Epithelial cell of proximal tubule (primary cell): Measurements from ENCODE around the gene RAP1GAP. TPM values are rescaled to one million over a fixed set of nuclear protein-coding genes. Genes with fewer than 3 reads are reported as not detected.

Experiments
- DNase-seq: peaks from one replicate; pipeline ENCODE4 v3.0.0-alpha.2; 2011; ENCODE audit warnings: low read depth
- H3K4me3 ChIP-seq: 2 replicates; pipeline ENCODE4 v1.5.1; 2011; ENCODE audit warnings: low read depth, mild to moderate bottlenecking, low read length
- total RNA-seq: library from RNA; depleted of rRNA; stranded (reverse); fragments of >200 nt; gene quantifications from 2 replicates; pipeline ENCODE4 v1.2.3, GENCODE V29; 2015
- TF ChIP-seq, protein P1 (sequence below): conservative IDR thresholded peaks from 2 replicates; pipeline ENCODE4 v1.5.1; 2012; ENCODE audit warnings: low read depth, mild to moderate bottlenecking, low read length

The RAP1GAP gene
- total RNA-seq, 1 donor from 2014 or later, result 2.4 TPM

DNA sequence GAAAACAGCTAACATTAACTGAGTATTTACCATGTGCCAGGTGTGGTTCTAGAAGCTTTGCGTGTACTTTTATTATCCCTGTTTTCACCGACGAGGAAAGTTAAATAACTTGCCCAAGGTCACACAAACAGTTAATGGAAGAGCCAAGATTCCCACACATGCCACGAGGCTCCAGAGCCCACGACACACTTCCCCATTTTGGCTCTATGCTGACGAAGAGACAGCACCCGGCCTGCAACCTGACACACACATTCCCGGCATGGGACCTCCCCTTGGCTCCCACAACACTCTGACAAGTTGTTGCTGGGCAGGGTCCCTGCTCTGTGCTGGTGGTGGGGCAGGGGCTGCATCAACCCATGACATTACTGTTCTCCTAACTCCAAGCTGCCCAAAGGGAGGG is 52.8 kb downstream of the RAP1GAP start:
- no peak for DNase-seq
- TF ChIP-seq, protein P1, sequence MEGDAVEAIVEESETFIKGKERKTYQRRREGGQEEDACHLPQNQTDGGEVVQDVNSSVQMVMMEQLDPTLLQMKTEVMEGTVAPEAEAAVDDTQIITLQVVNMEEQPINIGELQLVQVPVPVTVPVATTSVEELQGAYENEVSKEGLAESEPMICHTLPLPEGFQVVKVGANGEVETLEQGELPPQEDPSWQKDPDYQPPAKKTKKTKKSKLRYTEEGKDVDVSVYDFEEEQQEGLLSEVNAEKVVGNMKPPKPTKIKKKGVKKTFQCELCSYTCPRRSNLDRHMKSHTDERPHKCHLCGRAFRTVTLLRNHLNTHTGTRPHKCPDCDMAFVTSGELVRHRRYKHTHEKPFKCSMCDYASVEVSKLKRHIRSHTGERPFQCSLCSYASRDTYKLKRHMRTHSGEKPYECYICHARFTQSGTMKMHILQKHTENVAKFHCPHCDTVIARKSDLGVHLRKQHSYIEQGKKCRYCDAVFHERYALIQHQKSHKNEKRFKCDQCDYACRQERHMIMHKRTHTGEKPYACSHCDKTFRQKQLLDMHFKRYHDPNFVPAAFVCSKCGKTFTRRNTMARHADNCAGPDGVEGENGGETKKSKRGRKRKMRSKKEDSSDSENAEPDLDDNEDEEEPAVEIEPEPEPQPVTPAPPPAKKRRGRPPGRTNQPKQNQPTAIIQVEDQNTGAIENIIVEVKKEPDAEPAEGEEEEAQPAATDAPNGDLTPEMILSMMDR, result no peak
- no peak overlapping the region for H3K4me3 ChIP-seq

DNA sequence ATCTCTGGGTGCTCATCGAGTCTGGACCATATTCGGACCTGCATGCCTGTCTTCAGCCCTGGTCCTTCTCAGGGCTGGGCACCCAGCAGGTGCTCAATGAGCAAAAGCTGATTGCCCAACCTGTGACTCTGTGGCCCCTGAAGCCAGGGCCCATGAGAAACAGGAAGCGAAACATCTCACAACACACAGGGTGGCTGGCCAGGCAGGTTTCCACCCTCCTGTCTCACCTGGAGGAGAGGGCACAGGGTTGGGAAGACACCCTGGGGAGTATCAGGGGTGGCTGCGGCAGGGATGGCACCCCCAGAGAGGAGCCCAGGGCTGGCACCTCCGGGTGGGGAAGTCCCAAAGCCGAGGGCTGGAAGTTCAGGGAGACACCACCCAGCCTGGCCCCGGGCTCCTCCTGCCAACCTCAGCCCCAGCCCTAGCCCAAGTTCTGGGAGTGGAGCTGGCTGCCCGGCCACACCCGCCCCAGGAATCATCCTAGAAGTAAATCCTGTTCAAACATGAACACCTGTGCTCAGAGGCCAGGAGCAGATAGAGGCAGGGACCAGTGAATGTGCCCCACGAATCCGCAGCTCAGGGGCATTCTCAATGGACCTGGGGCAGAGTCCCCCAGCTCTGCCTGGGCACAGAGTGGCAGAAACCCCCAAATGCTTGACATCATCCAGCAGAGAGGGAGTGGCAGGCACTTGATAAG is 54.6 kb downstream of the RAP1GAP start:
- no peak for DNase-seq
- TF ChIP-seq, protein P1, result no peak
- no peak overlapping the region for H3K4me3 ChIP-seq

DNA sequence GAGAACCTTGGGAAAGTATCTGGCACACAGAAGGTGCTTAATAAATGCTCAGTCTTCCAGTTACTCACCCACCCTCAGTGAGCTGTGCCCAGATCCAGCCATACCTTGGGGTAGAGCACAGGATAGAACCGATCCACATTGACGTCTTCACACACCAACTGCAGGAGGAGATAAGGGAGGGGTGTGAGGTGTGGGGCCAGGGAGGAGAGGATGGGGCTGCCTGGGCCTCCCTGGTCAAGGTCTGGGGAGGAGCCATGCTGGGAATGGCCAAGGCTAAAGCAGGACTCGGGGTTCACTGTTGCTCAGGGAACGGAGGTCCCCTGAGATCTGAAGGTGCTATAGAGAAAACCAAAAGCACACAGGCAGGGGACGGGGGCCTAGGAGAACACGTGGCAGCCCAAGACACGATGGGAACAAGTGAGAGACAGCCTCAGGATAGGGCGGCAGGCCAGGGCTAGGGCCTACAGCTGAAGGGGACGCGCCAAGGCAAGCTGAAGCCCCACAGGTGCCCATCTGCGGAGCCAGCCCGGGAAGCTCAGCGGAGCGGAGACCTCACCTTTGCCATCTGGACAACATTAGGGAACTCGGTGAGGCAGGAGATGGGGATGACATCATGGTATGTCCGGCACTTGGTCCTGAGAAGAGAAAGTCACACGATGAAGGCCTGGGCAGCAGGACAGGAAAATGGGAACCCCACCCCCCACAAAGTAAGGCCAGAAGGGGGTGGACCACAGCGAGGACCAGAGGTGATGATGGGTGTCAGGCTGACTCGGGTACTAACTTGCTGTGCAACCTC is 55.9 kb downstream of the RAP1GAP start:
- TF ChIP-seq, protein P1, result no peak
- no peak for DNase-seq
- H3K4me3 ChIP-seq, result no peak overlapping the region

DNA sequence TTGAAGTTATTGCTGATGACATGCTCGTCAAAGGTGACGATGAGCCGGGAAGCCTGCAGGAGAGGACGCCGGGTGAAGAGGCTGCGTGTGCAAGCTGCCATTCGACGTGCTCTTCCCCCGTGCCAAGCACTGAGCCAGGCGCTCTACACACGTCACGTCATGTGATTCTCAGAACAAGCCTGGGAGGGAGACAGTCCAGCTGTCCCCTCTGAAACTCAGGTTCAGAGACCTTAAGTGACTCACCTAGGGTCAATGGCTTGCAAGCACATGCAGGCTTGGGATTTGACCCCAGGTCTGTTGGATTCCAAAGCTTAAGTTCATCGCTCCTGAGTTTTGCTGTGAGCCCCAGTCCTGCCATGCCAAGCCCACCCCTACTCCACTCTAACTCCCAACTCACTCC is 57.1 kb downstream of the RAP1GAP start:
- TF ChIP-seq, protein P1, result no peak
- DNase-seq, result no peak
- no peak overlapping the region for H3K4me3 ChIP-seq

DNA sequence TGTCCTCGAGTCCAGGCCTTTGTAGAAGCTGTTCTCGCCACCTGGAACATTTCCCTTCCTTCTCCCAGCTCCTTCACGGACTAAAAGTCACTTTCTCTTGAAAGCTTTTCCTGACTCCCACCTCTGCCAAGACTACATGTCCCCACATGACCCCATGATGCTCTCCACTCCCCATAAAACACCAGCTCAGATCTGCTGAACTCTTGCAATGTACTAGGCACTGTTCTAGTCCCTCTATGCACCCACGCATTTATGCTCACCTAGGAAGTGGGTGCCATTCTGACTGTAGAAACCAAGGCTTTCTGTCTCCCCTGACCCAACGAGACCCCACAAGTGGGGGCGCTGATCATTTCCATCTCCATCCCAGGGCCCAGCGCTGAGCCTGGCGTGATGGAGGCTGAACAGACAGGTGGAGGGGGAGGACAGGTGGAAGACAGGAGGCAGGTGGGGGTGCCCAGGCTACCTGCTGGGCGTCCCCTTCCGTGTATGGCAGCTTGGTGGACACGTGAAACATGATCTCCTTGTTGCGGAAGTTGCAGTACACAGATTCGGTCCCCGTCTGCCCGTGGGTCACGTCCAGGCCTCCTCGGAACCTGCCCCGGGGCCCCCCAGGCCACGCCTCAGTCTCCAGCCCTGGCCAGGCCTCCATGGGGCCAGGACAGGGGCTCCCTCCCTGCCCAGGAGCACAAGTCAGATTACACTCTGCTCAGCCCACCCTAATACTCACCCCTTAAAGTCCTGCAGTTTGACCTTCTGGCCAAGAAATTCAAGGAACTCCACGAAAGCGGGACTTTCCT is 58.0 kb downstream of the RAP1GAP start:
- TF ChIP-seq, protein P1, result no peak
- no peak for DNase-seq
- no peak overlapping the region for H3K4me3 ChIP-seq

DNA sequence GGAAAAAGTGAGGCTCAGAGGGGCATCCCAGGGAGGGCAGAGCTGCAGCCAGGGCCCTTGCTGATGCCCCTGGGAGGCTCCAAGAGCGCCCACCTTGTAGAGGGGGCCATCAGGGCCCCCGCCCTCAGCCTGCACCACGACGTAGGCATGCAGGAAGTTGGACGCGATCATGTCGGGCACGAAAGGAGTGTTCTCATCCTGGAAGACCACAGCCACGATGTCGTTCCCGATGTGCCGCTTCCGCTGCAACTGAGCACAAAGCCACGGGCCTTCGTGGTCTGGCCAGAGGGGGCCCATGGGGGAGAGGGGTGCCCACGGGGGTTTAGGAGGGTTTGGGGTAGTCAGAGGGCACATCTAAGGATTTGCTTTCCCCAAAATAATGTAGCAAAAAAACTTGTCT is 59.1 kb downstream of the RAP1GAP start:
- H3K4me3 ChIP-seq, result no peak overlapping the region
- no peak for DNase-seq
- TF ChIP-seq, protein P1, result no peak
